A673 (cell line): Measurements from ENCODE around the gene TATDN2.

ENCODE experiments used
- EZH2 ChIP-seq: fragments of 200-600 bp; sonication (generic); IDR thresholded peaks from 2 replicates; pipeline ENCODE4 v1.6.1; 2017; ENCODE audit warnings: borderline replicate concordance, low read depth, mild to moderate bottlenecking, mixed read lengths, antibody characterized with exemption, low read length; ENCODE audit not compliant: poor library complexity, severe bottlenecking
- TF ChIP-seq, protein P1 (sequence below): fragments of 300-800, 200-600 bp; sonication (generic); conservative IDR thresholded peaks from 2 replicates; pipeline ENCODE4 v1.5.1; 2017; ENCODE audit warnings: low read depth, mild to moderate bottlenecking, antibody characterized with exemption, low read length, moderate library complexity, mixed read lengths

DNA sequence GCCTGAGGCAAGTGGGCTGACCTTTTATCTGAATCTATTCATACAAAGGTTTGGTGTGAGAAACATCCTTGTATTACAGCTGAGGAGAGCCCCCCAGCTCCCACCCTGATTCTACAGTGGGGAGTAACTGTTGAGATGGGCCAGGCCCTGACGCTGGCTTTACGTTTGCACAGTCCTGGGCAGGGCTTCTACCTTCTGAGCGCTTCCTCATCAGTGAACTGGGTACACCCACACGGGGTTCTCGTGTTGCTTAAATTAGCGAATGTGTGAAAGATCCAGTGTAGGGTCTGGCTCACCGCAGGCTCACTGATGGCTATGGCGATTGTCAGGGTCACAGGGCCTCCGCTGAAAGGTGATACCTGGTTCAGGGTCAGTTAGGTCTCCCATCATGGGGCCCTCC lies 51.8 kb downstream of the TATDN2 start:
- TF ChIP-seq, protein P1, sequence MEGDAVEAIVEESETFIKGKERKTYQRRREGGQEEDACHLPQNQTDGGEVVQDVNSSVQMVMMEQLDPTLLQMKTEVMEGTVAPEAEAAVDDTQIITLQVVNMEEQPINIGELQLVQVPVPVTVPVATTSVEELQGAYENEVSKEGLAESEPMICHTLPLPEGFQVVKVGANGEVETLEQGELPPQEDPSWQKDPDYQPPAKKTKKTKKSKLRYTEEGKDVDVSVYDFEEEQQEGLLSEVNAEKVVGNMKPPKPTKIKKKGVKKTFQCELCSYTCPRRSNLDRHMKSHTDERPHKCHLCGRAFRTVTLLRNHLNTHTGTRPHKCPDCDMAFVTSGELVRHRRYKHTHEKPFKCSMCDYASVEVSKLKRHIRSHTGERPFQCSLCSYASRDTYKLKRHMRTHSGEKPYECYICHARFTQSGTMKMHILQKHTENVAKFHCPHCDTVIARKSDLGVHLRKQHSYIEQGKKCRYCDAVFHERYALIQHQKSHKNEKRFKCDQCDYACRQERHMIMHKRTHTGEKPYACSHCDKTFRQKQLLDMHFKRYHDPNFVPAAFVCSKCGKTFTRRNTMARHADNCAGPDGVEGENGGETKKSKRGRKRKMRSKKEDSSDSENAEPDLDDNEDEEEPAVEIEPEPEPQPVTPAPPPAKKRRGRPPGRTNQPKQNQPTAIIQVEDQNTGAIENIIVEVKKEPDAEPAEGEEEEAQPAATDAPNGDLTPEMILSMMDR, result no peak
- TF ChIP-seq EZH2, result no peak
